ES-I3 (cell line): ENCODE measurements around the gene ZNF385B.
"Not testable (repeated sequence)": the region's sequence is repeated elsewhere in the genome, so short reads cannot be mapped to it uniquely, and the experiment has no call there.

Experiments
- H3K36me3 ChIP-seq: 2 replicates; pipeline ENCODE4 v1.6.1; 2013; ENCODE audit warnings: mild to moderate bottlenecking, low read length, control low read depth, moderate library complexity; ENCODE audit not compliant: insufficient read depth
- H3K4me1 ChIP-seq: 2 replicates; pipeline ENCODE4 v1.6.1; 2013; ENCODE audit warnings: mild to moderate bottlenecking, control low read depth, low read length; ENCODE audit not compliant: insufficient read depth
- H3K9ac ChIP-seq: 2 replicates; pipeline ENCODE4 v1.6.1; 2013; ENCODE audit warnings: low read depth, mild to moderate bottlenecking, low read length, moderate library complexity
- H3K9me3 ChIP-seq: 2 replicates; pipeline ENCODE4 v1.6.1; 2013; ENCODE audit warnings: mild to moderate bottlenecking, low read length, moderate library complexity; ENCODE audit not compliant: control insufficient read depth, insufficient read depth

The ZNF385B gene

DNA sequence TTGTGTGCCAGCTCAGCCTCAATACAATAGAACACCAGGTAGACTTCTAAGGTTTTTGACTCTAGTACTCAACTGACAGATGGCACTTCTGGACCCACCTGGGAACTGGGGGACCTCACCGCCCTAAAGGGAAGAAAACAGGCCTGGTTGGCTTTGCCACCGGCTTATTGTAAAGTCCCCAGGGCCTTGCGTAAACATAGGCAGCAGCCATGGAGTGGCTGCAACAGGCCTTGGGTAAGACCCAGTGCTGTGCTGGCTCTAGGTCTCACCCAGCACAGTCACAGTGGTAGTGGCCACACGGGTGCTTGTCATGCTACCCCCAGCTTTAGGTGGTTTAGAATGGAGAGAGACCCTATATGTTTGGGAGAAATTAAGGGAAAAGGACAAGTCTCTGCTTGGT is 366.1 kb downstream of the ZNF385B start:
- no peaks in the 10 kb centered on the region for H3K4me1 ChIP-seq
- H3K36me3 ChIP-seq = no peaks in the 10 kb centered on the region
- no peak overlapping the region for H3K9ac ChIP-seq
- H3K9me3 ChIP-seq = no peaks in the 10 kb centered on the region

DNA sequence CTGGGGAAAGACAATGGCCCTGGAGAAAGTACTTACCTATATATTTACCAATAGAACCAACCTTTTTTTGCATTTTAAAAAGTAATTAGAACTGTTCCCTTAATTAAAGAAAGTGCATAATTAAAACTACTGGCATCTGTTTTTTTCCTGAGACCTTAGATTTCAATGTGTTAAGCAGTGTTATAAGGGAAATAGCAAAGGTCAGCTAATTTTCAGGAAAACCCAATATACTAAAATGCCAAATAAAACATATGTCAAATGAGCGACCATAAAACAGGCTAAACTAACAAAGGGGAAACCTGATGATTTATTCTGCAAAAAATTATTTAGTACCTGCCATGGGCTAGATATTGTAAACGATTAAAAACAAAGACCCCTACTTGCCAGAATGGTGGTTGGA is 372.8 kb downstream of the ZNF385B start:
- Histone ChIP-seq H3K4me1 (no peaks in the 10 kb centered on the region), H3K9me3 (no peaks in the 10 kb centered on the region), H3K36me3 (no peaks in the 10 kb centered on the region)

DNA sequence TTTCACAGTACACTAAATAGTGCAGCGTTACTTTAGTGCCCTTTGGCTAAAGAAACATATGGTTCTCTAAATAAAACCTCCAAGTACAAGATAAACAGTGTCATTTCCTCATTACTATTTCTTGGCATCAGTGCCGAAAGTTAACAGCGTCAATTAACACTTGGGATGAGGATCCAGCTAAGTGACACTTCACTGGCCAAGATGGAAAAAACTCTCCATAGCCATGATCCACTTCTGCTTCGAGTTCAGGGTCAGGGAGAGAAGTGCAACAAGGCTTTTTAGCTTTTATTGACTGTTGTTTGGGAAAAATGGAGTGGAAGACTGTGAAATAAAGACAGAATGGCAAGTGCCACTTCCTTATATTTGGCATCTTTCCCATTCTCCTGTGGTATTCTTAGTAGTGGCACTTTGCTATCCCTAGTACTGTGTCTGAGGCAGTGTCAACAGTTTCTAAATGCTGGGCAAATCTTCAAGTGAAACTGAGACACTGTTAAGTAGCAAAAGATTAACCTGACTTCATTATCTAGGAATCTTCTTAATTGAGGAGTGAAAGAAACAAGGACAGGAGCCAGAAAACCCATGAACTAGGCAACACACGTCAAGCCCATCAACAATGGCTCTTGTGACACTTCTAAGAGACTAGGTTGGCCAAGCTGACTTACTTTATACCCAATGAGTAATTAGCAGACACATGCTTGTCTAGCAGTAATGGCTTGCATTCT is 374.2 kb downstream of the ZNF385B start:
- Histone ChIP-seq H3K4me1 (no peaks in the 10 kb centered on the region), H3K9me3 (no peaks in the 10 kb centered on the region), H3K9ac (no peak overlapping the region), H3K36me3 (no peaks in the 10 kb centered on the region)

More for the DNA sequence above, 372.8 kb downstream of the ZNF385B start:
- H3K9ac ChIP-seq = no peak overlapping the region

DNA sequence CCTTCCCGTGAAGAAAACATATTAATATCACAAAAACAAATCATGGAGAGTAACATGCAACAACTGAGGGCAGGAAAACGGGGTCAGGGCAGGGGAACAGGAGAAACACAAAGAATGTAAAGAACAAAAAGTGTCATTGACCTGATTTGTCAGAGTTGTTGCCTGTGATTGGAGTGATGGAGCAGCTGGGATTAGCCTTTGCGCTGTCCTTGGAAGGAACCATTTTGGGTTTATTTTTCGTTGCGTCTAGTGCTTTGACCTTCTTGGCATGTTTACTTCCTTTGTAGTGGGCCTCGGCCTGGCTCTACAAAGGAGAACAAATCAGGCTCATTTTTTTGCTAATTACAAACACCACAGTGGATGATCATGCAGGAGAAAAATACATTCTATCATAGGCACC is 378.3 kb downstream of the ZNF385B start:
- H3K4me1 ChIP-seq = no peaks in the 10 kb centered on the region
- H3K36me3 ChIP-seq = no peaks in the 10 kb centered on the region
- H3K9ac ChIP-seq = no peak overlapping the region
- no peaks in the 10 kb centered on the region for H3K9me3 ChIP-seq

DNA sequence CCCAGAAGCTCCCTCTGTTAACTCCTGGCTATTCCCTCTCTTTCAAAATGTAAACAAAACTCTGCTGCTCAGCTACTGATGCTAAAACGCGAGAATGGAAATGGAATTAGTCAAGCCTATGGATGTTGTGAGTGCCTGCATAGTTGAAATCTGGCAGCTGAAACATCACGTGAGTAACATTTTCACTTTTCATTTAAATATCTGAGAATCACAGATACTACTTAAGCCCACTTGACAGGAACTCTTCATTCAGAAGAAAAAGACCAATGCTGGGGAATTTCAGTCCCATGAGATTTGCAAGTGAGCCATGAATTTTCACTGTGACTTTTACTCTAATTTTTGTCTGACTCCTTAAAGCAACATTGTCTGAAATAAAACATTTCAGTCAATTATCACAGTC is 381.5 kb downstream of the ZNF385B start:
- Histone ChIP-seq H3K9ac (no peak overlapping the region), H3K36me3 (no peaks in the 10 kb centered on the region), H3K4me1 (no peaks in the 10 kb centered on the region), H3K9me3 (no peaks in the 10 kb centered on the region)

DNA sequence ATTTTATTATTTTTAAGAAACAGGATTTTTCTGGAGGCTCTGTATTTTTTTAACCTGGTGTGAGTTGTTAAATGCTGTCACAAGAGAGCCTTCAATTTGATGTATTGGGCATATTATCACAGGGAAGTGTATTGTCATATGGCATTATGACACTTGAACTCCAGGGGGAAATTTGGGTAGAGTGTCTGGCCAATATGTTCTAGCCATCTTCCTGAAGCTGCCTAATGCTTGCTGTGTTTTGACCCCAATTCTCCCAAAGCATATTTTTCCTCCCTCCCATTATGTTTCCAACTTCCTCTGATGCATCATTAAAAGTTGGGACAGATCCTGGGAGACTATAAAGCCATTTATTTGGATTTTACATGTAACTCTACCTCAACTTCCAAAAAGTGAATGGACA is 382.6 kb downstream of the ZNF385B start:
- Histone ChIP-seq H3K36me3 (no peaks in the 10 kb centered on the region), H3K9ac (no peak overlapping the region), H3K4me1 (no peaks in the 10 kb centered on the region), H3K9me3 (no peaks in the 10 kb centered on the region)

DNA sequence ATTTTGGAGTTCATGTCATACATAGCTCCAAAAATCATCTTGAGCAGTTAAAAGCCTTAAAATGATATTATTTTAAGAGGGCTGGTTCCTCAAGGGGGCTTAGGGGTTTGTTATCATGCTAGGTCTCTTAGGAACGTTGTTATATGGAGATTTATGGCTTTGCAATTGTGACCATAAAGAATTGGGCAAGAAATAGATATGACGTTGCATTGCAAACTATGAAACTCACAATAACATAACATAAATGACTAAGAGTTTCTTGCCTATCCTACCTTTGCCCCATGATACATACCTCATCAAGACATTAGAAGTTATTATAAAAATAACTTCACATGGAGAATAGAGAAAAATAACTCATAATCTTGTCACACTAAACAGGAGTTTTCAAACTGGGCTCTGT is 390.4 kb downstream of the ZNF385B start:
- H3K4me1 ChIP-seq = peaks cover 10% of the 10 kb centered on the region
- H3K9ac ChIP-seq = no peak overlapping the region

DNA sequence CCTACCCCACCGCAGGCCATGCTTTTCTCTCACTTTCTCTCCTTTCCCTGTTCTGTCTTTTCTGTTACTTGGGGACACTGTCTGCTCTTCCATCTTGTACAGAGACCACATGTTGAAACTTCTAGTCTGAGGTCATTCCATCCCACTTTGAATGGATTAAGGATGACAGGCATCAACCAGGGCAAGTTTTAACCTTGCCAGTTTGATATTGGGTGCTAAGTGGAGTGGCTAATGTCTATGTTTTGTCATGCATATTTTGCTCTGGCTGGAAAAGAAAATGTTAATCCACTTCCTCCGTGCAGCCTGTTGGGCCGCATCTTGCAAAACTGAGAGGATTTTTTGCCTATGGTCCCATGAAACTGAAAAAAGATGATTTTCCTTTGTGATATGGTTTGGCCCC is 391.3 kb downstream of the ZNF385B start:
- H3K9ac ChIP-seq = no peak overlapping the region
- H3K4me1 ChIP-seq = peaks cover 10% of the 10 kb centered on the region
- no peaks in the 10 kb centered on the region for H3K9me3 ChIP-seq
- H3K36me3 ChIP-seq = no peaks in the 10 kb centered on the region

More for the DNA sequence above, 390.4 kb downstream of the ZNF385B start:
- no peaks in the 10 kb centered on the region for H3K9me3 ChIP-seq
- no peaks in the 10 kb centered on the region for H3K36me3 ChIP-seq

DNA sequence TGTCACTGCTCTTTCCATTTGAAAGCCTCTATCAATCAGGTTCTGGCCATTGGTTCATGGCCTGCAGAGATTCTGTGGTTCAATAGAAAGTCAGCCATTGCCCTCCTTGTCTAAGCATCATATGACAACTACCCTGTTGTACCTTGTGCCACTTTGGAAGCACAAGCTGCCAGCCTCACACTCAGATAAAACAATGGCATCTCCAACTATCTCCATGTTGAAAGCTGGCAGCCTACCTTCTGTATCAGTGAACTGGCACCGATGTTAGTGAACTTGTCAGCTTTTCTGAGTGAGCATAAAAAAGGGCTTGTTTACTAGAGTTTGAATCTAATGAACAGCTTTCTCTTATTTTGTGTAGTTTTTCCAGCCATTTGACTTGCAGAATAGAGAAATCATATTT is 393.5 kb downstream of the ZNF385B start:
- peaks cover 10% of the 10 kb centered on the region for H3K4me1 ChIP-seq
- H3K9ac ChIP-seq = no peak overlapping the region
- H3K36me3 ChIP-seq = no peaks in the 10 kb centered on the region
- no peaks in the 10 kb centered on the region for H3K9me3 ChIP-seq

DNA sequence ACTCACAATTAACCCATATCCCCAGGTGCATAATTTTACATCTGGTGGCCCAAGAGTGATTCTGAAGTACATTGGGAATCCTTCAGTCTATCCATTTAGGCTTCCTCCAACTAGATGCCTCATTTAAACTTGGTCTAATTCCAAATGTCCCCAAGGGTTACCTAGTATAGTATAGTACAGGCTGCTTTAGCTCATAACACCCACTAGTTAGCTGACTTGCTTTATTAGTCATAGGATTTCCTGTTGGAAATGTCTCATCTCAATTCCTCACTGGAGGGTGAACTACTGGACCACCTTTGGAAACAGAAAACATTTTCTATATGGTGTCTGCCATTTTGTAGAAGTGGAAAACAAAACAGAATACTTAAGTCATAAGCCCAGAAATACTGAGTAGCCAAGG is 394.3 kb downstream of the ZNF385B start:
- H3K9me3 ChIP-seq = no peaks in the 10 kb centered on the region
- no peaks in the 10 kb centered on the region for H3K36me3 ChIP-seq
- peaks cover 10% of the 10 kb centered on the region for H3K4me1 ChIP-seq
- no peak overlapping the region for H3K9ac ChIP-seq

DNA sequence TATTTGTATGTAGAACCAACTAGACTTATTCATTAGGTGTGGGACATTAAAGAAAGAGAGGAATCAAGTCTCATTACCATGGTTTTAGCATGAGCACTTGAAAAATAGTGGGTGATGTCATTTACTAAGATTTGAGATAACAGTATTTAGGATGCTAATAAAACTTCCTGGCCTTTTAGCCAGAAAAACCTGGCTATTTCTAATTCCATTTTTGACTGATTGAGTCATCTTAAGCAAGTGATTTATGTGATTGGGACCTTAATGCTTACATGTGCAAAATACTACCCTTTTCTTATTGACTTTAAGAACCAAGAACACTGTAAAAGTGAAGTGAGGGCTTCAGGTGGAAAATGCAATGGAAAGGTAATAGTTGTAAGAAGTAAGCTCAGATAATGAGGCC is 400.0 kb downstream of the ZNF385B start:
- H3K9me3 ChIP-seq = peaks cover 4% of the 10 kb centered on the region
- no peak overlapping the region for H3K9ac ChIP-seq
- H3K4me1 ChIP-seq = no peaks in the 10 kb centered on the region
- H3K36me3 ChIP-seq = no peaks in the 10 kb centered on the region

DNA sequence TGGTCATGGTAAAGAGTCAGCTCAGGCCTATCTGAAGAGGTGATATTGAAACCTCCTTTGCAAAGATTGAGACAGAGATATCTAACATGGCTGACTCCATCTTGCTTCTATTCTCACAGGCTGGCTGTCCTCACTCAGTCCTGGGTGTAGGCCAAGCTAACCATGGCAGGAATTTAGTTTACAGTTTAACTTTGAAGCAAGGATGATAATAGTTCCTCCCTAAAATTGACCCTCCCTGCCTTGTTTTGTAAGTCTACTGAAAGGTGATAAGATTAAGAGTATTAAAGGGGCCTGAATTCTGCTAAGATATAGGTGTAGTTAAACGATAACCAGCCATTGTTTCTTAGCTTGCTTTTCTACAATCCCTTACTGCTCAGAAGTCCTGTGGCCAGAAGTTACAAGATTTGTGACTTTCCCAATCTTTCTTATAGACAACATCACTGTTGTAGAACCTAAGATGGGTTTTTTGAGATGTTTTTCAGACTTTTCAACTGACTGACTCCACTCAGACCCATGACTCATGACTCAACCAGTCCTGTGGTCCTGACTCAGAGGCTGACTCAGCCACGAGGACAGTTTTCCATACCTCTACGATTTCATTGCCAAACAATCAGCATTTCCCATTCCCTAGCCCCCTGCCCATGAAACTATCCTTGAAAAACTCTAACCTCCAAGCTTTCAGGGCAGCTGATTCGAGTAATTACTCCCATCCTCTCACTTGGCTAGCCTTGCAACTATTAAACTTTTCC is 401.1 kb downstream of the ZNF385B start:
- H3K36me3 ChIP-seq = no peaks in the 10 kb centered on the region
- H3K9me3 ChIP-seq = peaks cover 4% of the 10 kb centered on the region
- no peak overlapping the region for H3K9ac ChIP-seq
- H3K4me1 ChIP-seq = no peaks in the 10 kb centered on the region

DNA sequence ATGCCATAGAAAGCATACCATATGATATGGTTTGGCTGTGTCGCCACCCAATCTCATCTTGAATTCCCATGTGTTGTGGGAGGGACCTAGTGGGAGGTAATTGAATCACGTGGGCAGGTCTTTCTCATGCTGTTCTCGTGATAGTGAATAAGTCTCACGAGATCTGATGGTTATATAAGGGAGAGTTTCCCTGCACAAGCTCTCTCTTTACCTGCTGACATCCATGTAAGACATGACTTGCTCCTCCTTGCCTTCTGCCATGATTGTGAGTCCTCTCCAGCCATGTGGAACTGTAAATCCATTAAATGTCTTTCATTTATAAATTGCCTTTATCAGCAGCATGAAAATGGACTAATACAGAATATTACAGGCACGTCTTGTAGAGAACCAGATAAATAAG is 403.3 kb downstream of the ZNF385B start:
- not testable (repeated sequence) for H3K4me1 ChIP-seq, H3K9ac ChIP-seq, H3K36me3 ChIP-seq, H3K9me3 ChIP-seq

DNA sequence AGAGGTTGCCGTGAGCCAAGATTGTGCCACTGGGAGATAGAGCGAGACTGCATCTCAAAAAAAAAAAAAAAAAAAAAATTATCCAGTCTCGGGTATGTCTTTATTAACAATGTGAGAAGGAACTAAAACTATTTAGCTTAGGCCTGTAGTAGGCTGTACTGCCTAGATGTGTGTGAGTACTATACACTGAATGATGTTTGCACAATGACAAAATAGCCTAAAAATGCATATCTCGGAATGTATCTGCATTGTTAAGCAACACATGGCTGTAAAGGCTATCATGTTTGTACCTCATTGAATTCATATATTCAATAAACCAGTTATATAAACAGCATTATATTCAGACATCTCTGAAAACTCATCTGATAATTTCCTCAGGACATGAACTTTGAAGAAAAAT is 405.6 kb downstream of the ZNF385B start:
- Histone ChIP-seq H3K4me1 (no peaks in the 10 kb centered on the region), H3K9ac (no peak overlapping the region), H3K9me3 (peaks cover 2% of the 10 kb centered on the region), H3K36me3 (no peaks in the 10 kb centered on the region)

DNA sequence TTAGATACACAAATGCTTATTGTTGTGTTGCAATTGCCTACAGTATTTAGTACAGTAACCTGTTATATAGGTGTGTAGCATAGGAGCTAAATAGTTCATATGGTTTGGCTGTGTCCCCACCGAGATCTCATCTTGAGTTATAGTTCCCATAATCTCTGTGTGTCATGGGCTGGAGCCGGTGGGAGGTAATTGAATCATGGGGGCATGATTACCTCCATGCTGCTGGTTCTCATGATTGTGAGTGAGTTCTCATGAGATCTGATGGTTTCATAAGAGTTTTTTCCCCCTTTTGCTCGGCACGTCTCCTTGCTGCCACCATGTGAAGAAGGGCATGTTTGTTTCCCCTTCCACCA is 406.3 kb downstream of the ZNF385B start:
- no peaks in the 10 kb centered on the region; the same call in 1 of the 2 replicates for H3K9me3 ChIP-seq
- no peak overlapping the region for H3K9ac ChIP-seq
- no peaks in the 10 kb centered on the region for H3K36me3 ChIP-seq
- H3K4me1 ChIP-seq = no peaks in the 10 kb centered on the region
